Measurements from ENCODE around the gene SLC22A3.
"Not testable (repeated sequence)": the region's sequence is repeated elsewhere in the genome, so short reads cannot be mapped to it uniquely, and the experiment has no call there.

SLC22A3 gene

GRCh38 chr6:160375561-160375949 lies 27.4 kb downstream of the SLC22A3 start:
- DNase-seq: no peak

- no peak for DNase-seq
Measured at GRCh38 chr6:160376445-160376844, 28.3 kb downstream of the SLC22A3 start.

DNA sequence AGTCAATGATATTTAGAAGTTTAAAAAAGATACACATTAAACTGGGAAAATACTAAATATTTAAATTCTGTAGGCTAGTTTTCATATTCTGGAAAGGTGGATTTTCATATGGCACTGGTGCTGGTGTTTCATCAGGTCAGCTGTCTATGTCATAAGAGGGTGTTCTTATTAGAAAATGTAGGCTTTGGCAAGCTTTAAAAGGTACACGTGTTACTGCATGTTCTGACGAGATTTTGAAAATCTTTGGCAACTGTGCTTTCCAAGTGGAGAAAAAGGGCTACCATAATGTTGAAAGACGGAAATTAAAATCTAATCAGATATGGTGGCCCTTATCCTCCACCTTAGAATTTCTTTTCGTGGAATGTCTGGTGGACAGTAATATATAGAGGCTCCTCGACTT lies 30.0 kb downstream of the SLC22A3 start:
- DNase-seq: no peak

GRCh38 chr6:160378882-160379281 lies 30.7 kb downstream of the SLC22A3 start:
- DNase-seq: no peak

- no peak for DNase-seq
Measured at GRCh38 chr6:160379466-160379865, 31.3 kb downstream of the SLC22A3 start.

- no peak for DNase-seq
Measured at GRCh38 chr6:160382946-160383345, 34.8 kb downstream of the SLC22A3 start.

DNA sequence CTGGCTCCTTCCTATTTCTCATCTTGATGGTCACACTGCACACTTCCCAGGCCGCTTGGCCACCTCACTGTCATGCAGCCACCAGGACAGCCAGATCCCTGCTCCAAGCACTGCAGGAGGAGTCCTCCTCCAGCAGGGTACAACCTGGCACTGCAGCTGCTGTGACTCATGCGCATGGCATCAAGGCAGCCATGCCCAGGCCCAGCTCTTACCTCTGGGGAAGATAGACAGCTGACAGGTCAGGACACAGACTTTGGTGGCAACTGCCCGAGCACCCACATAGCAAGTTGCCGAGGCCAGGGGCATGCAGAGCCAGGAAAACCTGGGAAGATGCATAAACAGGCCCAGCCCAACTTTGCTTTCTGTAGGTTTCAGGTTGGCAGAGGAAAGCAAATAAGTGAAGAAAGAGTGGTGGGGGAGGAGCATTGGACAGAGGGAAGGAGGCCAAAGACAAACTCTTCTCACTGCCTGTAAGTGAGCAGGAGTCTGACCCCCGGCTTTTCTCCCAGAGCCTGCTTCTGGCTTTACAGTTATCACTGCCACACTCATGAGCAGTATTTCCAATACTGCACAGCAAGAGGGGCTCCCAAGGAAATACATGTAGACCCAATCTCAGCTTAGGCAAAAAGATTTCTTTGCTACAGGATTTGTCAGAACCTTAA lies 38.8 kb downstream of the SLC22A3 start:
- DNase-seq: no peak

DNA sequence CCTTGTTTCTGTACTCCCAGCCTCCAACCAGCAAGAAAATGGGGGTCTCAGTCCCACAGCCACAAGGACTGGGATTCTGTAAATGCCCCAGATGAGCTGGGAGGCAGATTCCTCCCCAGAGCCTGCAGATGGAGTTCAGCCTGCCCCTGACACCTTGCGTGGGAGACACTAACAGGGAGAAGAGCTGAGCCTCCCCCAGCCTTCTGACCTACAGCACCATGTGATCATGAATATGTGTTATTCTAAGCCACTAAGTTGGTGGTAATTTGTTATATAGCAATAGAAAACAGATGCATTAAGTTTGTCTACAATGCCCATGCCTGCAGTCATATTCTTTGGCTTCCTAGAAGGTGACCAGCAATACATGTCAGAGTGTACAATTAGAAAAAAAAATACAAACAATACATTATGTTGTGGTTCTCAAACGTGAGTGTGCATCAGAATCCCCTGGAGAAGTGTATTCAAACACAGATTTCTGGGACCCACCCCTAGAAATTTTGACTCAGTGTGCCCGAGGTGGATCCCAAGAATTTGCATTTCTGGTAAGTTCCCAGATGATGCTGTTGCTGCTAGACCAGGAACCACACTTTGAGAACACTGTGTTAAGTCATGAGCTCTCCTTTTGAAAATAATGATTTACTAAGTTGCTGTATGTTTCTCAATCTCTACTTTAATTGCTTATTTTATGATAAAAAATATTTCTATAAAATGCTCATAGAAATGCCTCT lies 39.9 kb downstream of the SLC22A3 start:
- no peak for DNase-seq

GRCh38 chr6:160388922-160389321 lies 40.7 kb downstream of the SLC22A3 start:
- no peak for DNase-seq

- no peak for DNase-seq
Measured at GRCh38 chr6:160391419-160392116, 43.4 kb downstream of the SLC22A3 start.

- not testable (repeated sequence) for DNase-seq
Measured at GRCh38 chr6:160393442-160393841, 45.3 kb downstream of the SLC22A3 start.

GRCh38 chr6:160393891-160394653 lies 45.9 kb downstream of the SLC22A3 start:
- no peak for DNase-seq

DNA sequence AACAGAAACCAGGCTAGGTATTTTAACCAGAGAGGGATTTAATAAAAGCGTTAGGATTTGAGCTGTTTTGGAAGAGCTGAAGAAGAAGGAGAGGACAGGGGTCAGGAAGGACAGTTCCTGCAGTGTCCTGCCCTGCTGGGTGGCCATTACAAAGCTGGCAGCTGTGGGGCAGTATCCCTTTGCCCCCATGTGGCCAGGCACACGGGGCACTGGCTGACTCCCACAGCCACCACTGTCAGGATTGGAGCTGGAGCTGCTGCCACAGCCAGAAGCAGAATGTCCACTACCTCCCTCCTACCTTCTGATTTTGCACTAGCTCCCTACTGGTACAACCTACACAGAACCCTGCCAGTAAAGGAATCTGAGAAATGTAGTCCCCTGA lies 46.5 kb downstream of the SLC22A3 start:
- DNase-seq: no peak

GRCh38 chr6:160395187-160395586 lies 47.0 kb downstream of the SLC22A3 start:
- DNase-seq: no peak

DNA sequence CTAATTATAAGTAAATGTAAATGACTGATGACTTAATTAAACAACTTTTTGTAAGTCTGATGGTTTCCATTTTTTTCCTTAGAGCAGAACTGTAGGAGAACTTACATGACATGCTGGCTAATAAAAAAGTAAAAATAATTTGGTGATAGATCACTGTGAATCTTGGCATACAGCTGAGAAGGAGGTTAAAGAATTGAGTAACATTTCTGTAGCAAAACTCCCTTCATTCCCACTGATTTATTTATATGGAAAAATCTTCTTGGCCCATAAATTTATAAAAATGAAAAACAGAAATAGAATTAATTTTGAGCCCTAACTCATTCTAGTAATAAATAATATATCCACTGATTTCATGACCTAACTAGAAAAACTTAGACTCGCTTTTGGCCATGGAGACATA lies 48.1 kb downstream of the SLC22A3 start:
- DNase-seq: no peak

- no peak for DNase-seq
Measured at GRCh38 chr6:160398674-160399271, 50.6 kb downstream of the SLC22A3 start.

GRCh38 chr6:160400446-160400845 lies 52.3 kb downstream of the SLC22A3 start:
- no peak for DNase-seq

- DNase-seq: no peak
Measured at GRCh38 chr6:160408528-160408927, 60.4 kb downstream of the SLC22A3 start.

DNA sequence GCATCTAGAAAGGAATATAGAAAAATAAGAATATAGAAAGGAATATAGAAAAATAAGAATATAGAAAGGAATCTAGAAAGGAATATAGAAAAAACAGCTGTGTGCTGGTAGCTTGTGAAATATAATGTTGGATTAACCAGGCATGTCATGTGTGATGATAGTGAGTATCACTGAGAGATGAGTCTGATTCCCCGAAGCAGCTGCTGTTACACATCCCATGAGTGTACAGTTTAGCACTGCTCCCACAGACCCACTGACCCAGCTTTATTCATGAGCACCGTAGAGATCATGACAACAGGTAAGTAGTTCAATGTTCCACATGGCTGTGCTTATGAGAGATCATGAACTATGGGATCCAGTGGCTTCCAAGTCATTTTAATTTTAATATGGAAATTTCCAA lies 64.8 kb downstream of the SLC22A3 start:
- DNase-seq: no peak

DNA sequence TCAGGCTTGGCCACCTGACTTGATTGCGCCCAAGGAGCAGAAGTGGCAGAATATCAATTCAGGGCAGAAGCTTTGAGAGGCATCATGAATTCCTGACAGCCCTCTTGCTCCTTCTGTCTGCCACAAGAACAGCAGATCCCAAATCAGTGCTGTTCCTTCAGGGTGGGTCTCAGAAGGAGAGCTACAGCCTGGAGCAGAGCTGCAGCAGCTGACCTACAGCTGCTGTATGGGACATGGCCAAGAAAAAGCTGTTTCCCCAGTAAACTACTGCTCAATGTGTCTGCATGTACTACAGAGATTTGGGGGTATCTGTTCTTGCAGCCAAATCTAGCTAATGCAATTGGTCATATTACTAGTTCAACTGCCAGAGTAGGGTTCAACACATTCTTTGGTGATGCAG lies 69.0 kb downstream of the SLC22A3 start:
- DNase-seq: no peak

GRCh38 chr6:160417550-160417949 lies 69.4 kb downstream of the SLC22A3 start:
- DNase-seq: no peak

DNA sequence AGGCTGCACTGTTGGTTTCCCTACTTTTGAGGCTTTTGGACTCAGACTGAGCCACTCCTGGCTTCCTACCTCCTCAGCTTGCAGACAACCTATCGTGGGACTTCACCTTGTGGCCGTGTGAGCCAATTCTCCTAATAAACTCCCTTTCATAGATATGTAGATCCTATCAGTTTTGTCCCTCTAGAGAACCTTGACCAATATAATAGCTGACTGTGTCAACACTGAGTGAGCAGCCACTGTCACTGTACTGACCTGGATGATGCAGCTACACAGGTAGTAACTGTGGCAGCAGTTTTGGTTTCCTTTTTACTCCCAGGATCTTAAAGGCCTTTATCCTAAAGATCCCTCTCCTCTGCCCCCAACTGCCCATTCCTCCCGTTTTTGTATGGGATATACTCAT lies 70.2 kb downstream of the SLC22A3 start:
- DNase-seq: no peak

GRCh38 chr6:160419488-160419887 lies 71.3 kb downstream of the SLC22A3 start:
- DNase-seq: no peak

All from NCI-H1436 treated with DMSO at 0.1 percent for 48 hours (cell line).